ENCODE data around the gene TP53I13. TPM values are rescaled to one million over a fixed set of nuclear protein-coding genes. Genes with fewer than 3 reads are reported as not detected.

Gene TP53I13
- total RNA-seq, 1 donor from 2014 or later: 31.7 TPM

DNA sequence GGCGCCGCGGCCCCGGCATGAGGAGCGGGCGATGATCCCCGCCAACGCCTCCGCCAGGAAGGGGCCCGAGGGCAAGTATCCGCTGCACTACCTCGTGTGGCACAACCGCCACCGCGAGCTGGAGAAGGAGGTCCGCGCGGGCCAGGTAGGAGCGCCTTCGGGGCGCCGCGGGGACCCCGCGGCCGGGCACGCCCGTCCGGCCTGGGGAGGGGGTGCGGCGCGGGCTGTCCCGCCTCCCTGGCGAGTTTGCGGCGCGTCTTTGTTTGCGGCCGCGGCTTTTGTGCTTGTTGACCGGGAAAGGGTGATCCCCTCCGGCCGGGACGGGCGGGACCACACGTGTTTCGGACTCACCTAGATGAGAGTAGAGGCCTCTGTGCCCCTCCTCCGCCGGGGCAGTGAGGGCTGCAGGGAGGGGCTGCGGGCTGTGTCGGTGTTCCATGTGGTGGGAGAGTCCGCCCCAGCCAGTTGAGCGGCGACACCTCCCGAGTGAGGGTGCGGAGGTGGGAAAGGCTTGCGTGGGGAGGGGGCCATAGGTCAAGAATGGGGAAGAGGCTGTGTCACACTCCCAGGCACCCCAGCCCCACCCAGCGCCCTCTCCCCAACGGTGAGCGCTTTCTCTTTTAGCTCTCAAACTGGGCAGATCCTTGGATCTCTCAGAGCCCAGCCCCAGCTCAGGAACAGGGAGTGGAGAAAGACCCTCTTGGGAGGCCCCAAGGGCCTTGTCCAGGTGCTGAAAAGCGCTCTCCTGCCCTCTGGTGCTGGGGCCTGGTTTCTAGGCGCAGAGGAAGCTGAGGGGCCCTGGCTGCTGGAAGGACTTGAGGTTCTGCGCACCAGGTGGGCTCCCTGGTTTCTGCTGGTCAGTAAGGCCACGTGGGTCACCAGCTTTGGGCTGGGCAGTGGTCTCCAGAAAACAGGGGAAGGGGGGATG lies 25.4 kb downstream of the TP53I13 start:
- peaks cover 45% of the 10 kb centered on the region for H3K4me1 ChIP-seq (ENCODE audit: insufficient read depth, low read length)
- H3K27ac Mint-ChIP-seq (ENCODE audit: unreplicated experiment): no peak overlapping the region
- peak overlapping the region; percentile 31 for H3K9ac ChIP-seq (ENCODE audit: low read length)
- H3K4me3 Mint-ChIP-seq (ENCODE audit: unreplicated experiment): peak overlapping the region; percentile 84
- H3K79me2 ChIP-seq (ENCODE audit: insufficient read depth, low read length): peaks cover 7% of the 10 kb centered on the region
- H3K36me3 ChIP-seq (ENCODE audit: insufficient read depth, low read length): no peaks in the 10 kb centered on the region
- FAIRE-seq (no peak), DNase-seq (ENCODE audit: low read depth) (no peak)
- H3K4me2 ChIP-seq (ENCODE audit: low read length): peak overlapping the region; percentile 86
- no peak overlapping the region for H3K27ac ChIP-seq (ENCODE audit: low read depth, low read length)
- peaks cover 41% of the 10 kb centered on the region for H4K20me1 ChIP-seq (ENCODE audit: insufficient read depth, low read length)
- peaks cover 12% of the 10 kb centered on the region for H3K27me3 ChIP-seq (ENCODE audit: insufficient read depth, low read length)
- H2AFZ ChIP-seq (ENCODE audit: low read depth, low read length): peak overlapping the region; percentile 85
- H3K9me3 Mint-ChIP-seq (ENCODE audit: unreplicated experiment): no peaks in the 10 kb centered on the region
- peak overlapping the region; percentile 57 for H3K4me3 ChIP-seq (ENCODE audit: insufficient read depth, low read depth, low read length)
- TF ChIP-seq EZH2 (IDR thresholded peaks at IDR 0.05; ENCODE audit: insufficient read depth, low read length): peak; percentile 35
- TF ChIP-seq CTCF (IDR thresholded peaks at IDR 0.05; ENCODE audit: insufficient read depth, low read depth, low read length): no peak
- no peaks in the 10 kb centered on the region for H3K9me3 ChIP-seq (ENCODE audit: insufficient read depth, low read depth, low read length)
- peaks cover 8% of the 10 kb centered on the region for H3K4me1 Mint-ChIP-seq (ENCODE audit: low read depth, unreplicated experiment)
- no peaks in the 10 kb centered on the region for H3K27me3 Mint-ChIP-seq (ENCODE audit: low read depth, unreplicated experiment)
- H3K36me3 Mint-ChIP-seq (ENCODE audit: low read depth, unreplicated experiment): no peaks in the 10 kb centered on the region

GRCh38 chr17:29594519-29595090 lies 26.1 kb downstream of the TP53I13 start:
- Histone ChIP-seq H3K4me3 (ENCODE audit: insufficient read depth, low read depth, low read length) (no peak overlapping the region), H3K4me1 (ENCODE audit: insufficient read depth, low read length) (peaks cover 44% of the 10 kb centered on the region), H3K27me3 (ENCODE audit: insufficient read depth, low read length) (peaks cover 12% of the 10 kb centered on the region), H3K9me3 (ENCODE audit: insufficient read depth, low read depth, low read length) (no peaks in the 10 kb centered on the region), H2AFZ (ENCODE audit: low read depth, low read length) (no peak overlapping the region), H3K79me2 (ENCODE audit: insufficient read depth, low read length) (peaks cover 6% of the 10 kb centered on the region), H3K4me2 (ENCODE audit: low read length) (peak overlapping the region; percentile 86), H3K27ac (ENCODE audit: low read depth, low read length) (no peak overlapping the region), H4K20me1 (ENCODE audit: insufficient read depth, low read length) (peaks cover 46% of the 10 kb centered on the region), H3K36me3 (ENCODE audit: insufficient read depth, low read length) (no peaks in the 10 kb centered on the region), H3K9ac (ENCODE audit: low read length) (no peak overlapping the region)
- Mint-ChIP-seq H3K36me3 (ENCODE audit: low read depth, unreplicated experiment) (no peaks in the 10 kb centered on the region), H3K27ac (ENCODE audit: unreplicated experiment) (no peak overlapping the region), H3K9me3 (ENCODE audit: unreplicated experiment) (no peaks in the 10 kb centered on the region), H3K27me3 (ENCODE audit: low read depth, unreplicated experiment) (no peaks in the 10 kb centered on the region), H3K4me3 (ENCODE audit: unreplicated experiment) (peak overlapping the region; percentile 84), H3K4me1 (ENCODE audit: low read depth, unreplicated experiment) (peaks cover 8% of the 10 kb centered on the region)
- no peak for TF ChIP-seq EZH2 (IDR thresholded peaks at IDR 0.05; ENCODE audit: insufficient read depth, low read length)
- TF ChIP-seq CTCF (IDR thresholded peaks at IDR 0.05; ENCODE audit: insufficient read depth, low read depth, low read length): no peak
- FAIRE-seq (no peak), DNase-seq (ENCODE audit: low read depth) (no peak)

All from astrocyte (in vitro differentiated cells and primary cell).